CMK (cell line): Measurements from ENCODE around the gene PCED1B.
"Not testable (repeated sequence)": the region's sequence is repeated elsewhere in the genome, so short reads cannot be mapped to it uniquely, and the experiment has no call there.

Experiments used
- DNase-seq: peaks from one replicate; pipeline ENCODE4 v3.0.0-alpha.2; 2010; ENCODE audit warnings: low read depth

Gene PCED1B, protein sequence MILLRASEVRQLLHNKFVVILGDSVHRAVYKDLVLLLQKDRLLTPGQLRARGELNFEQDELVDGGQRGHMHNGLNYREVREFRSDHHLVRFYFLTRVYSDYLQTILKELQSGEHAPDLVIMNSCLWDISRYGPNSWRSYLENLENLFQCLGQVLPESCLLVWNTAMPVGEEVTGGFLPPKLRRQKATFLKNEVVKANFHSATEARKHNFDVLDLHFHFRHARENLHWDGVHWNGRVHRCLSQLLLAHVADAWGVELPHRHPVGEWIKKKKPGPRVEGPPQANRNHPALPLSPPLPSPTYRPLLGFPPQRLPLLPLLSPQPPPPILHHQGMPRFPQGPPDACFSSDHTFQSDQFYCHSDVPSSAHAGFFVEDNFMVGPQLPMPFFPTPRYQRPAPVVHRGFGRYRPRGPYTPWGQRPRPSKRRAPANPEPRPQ

DNA sequence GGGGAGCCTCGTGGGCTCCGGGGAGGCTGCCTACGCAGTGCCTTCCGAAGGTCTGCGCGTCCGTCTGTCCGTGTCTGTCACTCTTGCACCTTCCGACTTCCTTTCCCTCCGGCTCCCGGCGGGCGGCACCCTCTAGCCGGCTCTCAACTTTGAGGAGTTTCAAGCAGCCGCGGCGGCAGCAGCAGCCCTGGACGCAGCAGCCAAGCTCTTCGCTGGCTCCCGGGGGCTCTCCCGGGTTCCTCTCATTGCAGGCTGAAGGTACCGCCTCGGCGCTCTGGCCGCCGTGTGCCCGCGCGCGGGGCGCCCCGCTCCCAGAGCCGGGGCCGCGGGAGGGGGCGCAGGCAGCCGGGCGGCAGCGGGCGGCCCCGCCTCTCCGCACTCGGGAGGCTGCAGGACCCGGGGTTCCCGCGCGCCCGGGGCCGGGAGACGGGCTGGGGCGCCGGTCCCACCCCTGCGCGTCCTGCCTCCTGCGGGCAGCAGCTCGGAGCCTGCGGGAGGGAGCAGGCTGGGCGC is at the start of gene PCED1B, which contains the start of gene AMIGO2:
PCED1B (plus strand) TSS at position 154 of the 513 bp plus-strand sequence. CDS start 155,443 bp downstream, outside the sequence.
AMIGO2 (minus strand) TSS at position 492 of the 513 bp plus-strand sequence. CDS start 957 bp downstream, outside the sequence.
- no peak for DNase-seq

DNA sequence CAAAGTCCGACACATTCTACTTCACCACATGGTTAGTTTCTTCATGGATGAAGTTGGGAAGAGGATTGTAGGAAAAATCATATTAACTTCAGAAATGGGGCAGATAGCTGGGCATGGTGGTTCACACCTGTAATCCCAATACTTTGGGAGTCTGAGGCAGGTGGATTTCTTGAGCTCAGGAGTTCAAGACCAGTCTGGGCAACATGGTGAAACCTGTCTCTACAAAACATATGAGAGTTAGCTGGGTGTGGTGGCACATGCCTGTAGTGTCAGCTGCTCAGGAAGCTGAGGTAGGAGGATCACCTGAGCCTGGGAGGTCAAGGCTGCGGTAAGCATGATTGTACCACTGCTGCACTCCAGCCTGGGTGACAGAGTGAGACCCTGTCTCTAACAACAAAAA is 49.5 kb upstream of the PCED1B start:
- DNase-seq = no peak

DNA sequence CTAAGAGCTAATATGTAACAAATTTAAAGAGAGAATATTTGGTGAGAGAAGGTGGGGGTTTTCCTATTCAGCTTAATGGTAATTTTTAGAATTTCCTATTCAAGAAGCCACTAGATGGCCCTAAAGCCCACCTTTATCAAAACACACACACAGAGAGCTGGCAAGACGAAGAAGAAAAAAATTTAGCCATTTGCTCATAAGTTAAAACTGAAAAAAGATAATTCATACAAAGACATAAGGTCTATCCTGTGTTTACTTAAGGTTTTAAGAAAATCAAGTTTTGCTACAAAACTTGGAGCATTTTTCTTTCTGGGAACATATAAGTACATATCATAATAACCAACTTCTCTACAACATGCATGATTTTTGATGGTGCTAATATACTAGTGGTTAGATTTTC is 46.8 kb upstream of the PCED1B start:
- DNase-seq = no peak

DNA sequence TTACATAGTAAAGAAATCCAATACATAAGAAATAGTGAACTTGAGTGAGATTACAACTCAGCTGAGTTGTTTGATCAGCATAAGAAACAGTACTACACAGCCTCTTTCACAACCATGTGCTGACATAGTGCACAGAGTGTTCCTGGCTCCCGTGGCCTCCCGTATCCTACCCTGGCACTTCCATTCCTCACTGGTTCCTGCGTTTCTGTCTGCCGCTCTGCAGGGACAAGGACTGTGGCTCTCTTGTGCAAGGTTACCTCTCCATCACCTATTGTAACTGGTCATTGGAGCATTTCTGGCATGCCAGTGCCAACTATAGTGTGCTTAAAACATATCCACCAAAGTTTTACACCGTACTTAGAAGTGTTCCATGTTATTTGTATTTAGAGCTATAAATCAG is 46.3 kb upstream of the PCED1B start:
- DNase-seq = no peak

DNA sequence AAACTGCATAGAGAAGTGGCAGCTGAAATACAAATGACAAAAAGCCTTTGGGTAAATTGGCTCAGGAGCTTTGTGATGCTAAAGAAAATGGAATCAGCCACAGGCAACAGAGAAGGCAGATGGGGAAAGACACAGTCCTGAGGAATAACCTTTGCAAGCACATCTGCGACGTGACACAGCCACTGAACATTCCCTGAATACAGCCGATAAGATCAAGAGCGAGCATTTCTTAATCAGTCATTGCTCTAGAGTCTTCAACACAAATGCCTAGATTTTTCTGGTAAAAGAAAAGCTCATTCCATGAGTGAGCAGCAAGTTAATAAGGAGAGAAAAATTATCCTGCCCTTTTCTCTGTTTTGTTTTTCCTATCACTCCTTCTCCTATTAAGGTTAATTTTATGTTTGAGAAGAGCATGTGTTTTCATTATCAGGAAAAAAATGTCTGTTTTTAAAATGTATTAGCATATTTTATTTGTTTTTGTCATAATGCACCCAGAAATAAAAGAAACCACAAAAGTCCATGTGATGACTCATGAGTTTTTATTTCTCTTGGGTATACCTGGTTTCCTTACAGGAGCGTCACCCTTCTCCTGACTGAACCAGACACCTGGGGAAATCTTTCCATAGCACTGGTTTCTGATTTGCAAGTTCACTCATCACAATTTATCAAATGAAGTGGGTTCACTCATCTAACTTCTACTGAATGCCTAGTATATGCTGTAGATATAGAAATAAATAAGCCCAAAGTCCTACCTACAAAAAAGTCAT is 45.4 kb upstream of the PCED1B start:
- DNase-seq = no peak

DNA sequence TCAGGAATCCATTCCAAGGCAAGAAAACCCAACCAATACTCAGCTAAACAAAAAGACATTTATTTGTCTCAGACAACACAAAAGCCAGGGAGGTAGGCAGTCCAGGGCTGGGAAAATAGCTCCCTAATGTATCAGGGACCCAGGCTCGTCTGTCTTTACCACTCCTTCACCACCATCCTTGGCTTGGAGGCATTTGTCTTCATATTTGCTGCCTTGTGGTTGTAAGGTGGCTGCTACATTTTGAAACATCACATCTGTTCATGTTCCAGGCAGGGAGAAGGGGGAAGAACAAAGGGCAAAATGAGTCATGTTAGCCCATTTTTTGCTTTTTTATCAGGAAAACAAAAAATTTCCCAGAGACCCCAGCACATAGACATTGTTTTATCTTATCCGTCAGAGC is 44.8 kb upstream of the PCED1B start:
- no peak for DNase-seq

DNA sequence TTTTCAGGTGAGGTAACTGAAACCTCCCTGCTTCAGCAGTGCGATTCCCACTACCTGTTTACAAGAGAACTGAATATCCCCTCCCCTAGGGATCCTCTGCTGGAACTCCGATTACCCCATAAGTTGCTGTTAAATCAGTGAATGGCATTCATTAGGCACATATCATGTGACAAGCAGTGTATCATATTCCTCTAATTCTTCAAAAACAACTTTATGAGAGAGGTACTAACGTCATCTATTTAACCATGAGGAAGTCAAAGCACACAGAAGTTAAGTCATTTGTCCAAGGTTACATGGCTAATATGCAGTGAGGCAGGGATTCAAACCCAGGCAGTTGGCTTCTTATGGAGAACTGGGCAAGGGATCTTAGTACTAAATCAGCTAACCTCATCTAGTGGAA is 43.9 kb upstream of the PCED1B start:
- no peak for DNase-seq

DNA sequence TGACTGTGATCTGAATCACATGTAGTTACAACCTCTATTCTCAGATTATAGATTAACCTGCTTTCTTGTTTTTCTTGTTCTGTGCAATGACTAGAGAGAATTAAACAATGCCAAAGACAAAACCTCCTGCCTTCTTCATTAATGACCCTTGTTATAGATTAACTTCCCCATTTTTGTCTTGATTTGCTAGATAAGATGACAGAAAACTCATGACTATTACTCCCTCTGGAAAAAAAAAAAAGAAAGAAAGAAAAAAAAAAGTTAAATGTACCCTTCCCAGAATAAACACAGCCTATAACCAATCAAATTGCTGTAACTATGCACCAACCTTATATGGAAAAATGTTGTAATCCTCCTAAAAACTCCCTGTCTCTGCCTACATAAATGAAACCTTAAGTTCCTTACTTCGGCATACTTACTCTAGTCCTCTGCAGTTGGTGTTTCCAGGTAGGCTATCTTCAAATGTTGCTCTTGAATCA is 41.1 kb upstream of the PCED1B start:
- DNase-seq = no peak

DNA sequence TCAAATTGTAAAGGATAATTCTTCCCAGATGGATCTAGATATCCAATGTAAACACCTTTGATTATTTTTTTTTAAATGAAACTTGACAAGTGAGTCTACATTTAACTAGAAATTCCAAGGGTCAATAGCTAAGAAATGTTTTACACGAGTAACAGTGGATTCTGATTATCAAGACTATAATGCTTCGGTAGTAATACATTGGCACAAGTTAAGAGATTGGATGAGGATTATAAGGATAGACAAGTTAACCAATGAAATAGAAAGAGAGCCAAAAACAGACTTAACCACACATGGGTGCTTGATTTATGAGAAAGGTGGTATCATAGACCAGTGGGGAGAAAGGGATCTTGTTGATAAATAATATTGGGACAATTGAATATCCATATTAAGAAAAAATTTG is 40.3 kb upstream of the PCED1B start:
- DNase-seq = no peak

DNA sequence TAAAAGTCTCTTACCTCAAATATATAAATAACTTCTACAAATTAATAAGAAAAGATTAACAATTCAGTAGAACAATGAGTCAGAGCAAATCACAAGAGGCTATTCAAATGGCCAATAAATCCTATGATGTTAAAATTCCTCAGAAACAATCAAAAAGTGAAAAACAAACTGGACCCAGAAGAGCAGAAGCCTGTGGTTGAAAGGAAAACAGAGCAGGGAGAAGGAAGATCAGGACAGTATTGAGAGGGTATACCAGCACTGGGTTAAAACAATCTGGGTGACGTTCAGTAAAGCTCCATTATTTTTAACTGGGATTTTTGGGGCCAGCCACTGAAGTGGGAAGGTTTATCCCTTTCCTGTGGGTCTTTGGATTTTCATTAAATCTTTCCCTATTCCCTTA is 39.7 kb upstream of the PCED1B start:
- DNase-seq = no peak

DNA sequence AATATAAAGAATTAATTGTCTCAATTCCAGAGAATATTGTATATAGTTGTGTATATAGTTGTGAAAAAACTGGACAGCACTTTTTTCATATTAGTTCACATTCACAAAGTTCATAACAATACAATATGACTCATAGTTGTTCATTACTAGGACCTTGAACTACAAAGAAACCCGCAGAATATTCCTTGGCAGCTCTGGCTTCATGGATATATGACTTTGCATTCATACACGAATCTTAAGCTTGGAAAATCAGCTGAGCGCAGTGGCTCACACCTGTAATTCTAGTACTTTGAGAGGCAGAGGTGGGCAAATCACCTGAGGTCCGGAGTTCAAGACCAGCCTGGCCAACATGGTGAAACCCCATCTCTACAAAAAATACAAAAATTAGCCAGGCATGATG is 38.1 kb upstream of the PCED1B start:
- DNase-seq = no peak

DNA sequence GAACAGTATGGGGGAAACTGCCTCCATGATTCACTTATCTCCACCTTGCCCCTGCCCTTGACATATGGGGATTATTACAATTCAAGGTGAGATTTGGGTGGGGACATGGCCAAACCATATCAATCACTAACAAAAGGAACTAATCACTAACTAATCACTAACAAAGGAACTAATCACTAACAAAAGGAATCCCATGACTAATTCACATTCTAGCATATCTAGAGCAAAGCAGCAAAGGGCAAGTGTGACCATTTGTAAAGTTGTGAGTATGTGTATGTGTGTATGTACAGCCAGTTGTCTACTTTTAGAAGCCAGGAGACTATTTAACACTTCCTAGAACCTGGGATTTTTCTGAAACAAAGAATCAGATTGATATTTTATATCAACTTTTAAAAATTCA is 30.9 kb upstream of the PCED1B start:
- no peak for DNase-seq

DNA sequence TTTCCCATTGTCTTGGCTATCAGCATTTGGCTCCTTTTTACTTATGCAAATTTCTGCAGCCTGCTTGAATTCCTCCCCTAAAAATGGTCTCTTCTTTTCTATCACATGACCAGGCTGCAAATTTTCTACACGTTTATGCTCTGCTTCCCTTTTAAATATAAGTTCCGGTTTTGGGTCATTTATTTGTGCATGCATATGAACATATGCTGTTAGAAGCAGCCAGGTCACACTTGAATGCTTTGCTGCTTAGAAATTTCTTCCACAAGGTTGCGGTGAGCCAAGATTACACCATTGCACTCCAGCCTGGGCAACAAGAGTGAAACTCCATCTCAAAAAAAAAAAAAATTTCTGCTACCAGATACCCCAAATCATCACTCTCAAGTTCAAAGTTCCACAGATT is 28.1 kb upstream of the PCED1B start:
- not testable (repeated sequence) for DNase-seq

DNA sequence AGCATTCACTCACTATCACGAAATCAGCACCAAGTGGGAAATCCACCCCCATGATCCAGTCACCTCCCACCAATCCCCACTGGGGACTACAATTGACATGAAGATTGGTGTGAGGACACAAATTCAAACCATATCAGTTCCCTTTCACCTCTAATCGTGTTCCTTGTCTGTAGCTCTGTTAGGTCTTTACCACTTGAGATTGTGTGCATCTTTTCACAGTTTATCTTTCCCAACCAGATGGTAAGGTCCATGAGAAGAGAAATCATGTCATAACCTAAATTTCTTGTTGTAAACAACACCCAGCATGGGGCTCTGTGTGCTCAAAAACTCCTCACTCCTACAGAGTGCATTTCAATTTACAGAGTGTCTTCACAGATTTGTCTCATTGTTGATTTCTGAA is 27.1 kb upstream of the PCED1B start:
- peak; percentile 5 for DNase-seq

DNA sequence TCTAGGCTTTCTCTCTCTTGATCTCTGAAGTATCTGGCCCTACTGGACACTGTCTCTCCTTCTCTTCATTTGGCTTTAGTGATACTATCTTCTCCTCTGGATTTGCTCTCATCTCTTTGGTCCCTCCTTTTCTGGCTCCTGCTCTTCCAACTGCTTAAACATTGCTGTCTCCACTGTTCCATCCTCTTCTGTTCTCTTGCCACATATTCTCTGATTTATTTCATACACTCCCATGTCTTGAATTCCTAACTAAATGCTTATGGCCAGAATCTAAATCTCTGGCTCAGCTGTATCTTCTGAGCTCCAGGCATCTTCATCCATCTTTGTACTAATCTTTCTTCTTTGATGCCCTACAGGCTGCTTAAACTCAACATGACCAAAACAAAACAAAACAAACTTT is 25.5 kb upstream of the PCED1B start:
- DNase-seq = no peak

DNA sequence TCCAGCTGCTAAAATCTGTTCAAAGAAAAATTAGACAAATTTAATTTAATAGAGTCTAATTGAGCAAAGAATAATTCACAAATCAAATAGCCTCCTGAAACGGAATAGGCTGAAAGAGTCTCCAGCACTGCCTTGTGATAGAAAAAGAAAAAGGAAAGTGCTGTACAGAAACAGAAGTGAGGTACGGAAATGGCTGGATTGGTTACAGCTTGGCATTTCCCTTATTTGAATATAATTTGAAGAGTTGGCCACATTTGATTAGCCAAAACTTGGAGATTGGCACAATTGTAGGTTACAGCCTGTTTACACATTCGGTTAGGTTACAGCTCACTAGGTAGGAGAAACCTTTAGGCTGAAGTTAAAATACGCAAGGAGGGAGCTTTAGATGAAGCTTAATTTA is 24.8 kb upstream of the PCED1B start:
- DNase-seq = no peak

DNA sequence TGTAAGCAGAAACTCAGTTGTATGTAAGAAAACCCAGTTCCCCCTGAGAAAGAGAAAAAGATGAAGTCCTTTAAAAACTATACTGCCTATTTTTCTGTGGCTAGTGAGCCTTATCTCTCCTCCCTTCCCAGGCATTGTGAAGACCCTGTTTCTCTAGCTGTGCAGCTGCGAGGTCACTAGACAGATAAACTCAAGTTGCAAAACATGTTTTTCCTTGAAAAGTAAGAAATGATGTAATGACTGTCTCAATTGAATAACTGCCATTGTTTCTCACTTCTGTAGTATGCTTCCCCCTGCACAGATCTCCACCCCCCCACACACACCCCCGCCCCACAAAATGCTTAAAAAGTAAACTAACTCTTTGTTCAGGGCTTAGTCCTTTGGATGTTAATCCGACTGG is 23.6 kb upstream of the PCED1B start:
- DNase-seq = not testable (repeated sequence)

DNA sequence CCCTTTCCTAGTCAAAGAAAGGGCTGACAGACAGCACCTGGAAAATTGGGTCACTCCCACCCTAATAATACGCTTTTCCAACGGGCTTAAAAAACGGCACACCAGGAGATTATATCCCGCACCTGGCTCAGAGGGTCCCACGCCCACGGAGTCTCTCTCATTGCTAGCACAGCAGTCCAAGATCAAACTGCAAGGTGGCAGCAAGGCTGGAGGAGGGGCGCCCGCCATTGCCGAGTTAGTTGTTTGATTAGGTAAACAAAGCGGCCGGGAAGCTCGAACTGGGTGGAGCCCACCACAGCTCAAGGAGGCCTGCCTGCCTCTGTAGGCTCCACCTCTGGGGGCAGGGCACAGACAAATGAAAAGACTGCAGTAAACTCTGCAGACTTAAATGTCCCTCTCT is 22.5 kb upstream of the PCED1B start:
- not testable (repeated sequence) for DNase-seq

DNA sequence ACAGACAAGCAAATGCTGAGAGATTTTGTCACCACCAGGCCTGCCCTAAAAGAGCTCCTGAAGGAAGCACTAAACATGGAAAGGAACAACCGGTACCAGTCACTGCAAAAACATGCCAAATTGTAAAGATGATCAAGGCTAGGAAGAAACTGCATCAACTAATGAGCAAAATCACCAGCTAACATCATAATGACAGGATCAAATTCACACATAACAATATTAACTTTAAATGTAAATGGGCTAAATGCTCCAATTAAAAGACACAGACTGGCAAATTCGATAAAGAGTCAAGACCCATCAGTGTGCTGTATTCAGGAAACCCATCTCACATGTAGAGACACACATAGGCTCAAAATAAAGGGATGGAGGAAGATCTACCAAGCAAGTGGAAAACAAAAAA is 20.8 kb upstream of the PCED1B start:
- DNase-seq = not testable (repeated sequence)

DNA sequence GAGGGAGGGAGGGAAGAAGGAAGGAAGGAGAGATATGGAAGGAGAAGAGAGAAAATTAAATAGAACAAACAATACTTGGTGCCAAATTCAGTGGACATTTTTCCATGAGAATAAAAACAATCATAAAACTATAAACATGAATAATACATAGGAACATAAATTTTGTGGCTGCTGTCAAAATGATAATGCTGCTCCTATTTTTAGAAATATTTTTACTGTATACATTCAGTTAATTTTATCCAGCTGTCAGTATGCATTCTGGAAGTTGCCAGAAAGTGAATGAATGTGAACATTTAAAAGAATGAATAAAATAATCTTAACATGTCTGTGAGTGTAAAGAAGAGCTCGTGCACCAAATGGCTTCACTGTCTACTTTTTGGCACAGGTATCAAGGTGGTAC is 13.9 kb upstream of the PCED1B start:
- DNase-seq = no peak

DNA sequence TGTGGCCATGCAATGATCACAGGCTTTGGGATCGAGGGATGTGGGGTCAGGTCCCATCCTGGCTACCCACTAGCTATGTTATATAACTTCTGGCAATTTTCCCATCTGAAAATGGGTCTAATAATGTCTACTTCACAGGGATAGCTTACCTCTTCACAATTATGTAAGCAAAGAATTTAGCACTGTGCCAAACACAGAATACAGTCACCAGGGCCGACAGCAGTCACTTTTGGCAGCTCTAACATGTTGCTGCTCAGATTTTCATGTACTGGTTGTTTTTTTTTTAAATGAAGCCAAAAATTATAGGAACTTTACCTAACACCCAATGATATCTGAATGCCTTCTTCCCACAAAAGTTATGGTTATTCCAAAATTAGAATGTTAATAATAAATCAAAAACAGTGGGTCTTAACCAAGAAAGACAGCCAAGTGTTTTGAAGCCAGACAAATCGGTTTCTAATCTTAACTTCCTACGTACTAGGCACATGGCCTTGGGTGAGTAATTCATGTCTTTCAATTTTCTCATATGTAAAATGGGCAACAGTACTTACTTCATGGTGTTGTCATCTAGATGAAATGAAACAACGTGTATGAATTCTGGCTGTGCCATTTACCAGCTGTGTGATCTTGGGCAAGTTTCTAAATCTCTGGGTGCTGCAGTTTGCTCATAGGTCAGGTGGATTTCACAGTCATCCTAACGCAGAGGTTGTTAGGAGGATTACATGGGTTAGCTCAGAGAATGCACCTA is 13.0 kb upstream of the PCED1B start:
- DNase-seq = no peak

DNA sequence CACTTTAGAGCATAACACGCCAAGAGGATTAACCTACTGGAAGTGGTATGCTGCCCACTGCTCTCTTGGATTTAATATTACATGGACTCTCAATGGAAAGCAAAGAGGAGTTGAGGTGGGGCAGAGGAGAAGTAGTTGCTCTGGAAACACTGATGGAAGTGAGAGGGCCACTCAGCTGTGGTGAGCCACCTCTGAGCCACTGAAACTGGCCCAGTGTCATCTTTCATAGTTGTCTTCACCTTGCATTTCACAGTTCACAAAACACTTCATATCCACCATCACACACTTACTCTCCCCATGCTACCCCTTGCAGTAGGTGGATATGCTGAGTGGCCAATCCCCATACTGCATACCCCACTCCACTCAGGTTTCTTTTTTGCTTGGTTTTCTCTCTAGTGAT is 12.2 kb upstream of the PCED1B start:
- no peak for DNase-seq
